Activated CD4-positive, CD25-positive, alpha-beta regulatory T cell treated with anti-CD3 and anti-CD28 coated beads, Interleukin-2, amount 50 U/mL, for 72 hours (primary cell): Measurements from ENCODE around the gene CLTB.
A peak's percentile ranks its signal among the peaks of the same experiment; 100 is the strongest.

Experiments used
- DNase-seq: peaks from one replicate; pipeline ENCODE4 v3.0.0; 2021

CLTB gene

DNA sequence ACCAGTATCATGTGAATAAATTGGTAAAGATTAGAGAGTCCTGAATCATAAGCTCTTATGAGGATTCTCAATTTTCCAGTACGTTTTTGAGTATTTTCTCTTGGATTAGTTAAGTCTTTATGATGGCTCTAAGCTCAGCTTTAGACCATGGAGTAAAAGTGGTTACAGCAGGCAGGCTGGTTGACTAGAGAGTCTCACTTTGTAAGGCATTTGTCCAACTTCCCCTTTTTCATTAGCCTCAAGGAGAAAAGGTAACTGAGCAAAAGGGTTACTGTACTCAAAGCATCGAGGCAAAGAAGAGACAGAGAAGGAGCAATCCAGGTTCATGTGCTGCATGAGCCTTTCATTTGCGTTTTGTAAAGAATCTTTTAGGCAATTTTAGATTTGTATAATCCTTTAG, 36.5 kb downstream of the CLTB start:
- DNase-seq = no peak

DNA sequence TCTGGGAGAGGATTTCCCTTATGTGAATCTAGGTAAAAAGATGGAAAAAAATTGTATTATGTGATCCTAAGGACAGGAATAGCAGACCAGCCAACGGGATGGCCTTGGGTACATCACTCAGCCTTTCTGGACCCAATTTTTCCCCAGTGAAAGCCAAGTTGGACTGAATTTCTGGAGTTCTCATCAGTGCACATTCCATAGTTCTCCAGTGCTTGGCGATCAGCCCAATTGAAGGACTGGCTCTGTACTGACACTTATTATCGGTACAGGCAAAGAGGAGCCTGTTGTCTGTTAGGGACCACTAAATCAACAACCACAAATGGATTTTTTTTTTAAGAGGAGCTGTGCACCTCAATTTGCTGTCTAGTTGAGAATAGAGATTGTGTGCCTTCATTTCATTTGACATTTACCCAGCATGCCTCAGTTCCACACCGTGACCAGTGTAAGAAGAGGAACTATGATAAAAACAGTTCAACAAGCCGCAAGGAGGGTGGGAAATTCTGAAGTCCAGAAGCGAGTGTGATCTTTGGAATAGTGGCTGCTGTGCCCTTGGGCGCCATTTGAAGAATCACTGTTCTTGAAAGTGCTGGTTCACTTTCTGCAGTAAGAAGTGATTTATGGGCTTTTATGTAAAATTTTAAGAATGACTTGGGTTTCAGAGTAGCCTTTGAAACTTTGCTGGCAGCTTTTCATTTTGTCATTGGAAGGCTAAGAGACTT, 43.1 kb downstream of the CLTB start:
- no peak for DNase-seq

DNA sequence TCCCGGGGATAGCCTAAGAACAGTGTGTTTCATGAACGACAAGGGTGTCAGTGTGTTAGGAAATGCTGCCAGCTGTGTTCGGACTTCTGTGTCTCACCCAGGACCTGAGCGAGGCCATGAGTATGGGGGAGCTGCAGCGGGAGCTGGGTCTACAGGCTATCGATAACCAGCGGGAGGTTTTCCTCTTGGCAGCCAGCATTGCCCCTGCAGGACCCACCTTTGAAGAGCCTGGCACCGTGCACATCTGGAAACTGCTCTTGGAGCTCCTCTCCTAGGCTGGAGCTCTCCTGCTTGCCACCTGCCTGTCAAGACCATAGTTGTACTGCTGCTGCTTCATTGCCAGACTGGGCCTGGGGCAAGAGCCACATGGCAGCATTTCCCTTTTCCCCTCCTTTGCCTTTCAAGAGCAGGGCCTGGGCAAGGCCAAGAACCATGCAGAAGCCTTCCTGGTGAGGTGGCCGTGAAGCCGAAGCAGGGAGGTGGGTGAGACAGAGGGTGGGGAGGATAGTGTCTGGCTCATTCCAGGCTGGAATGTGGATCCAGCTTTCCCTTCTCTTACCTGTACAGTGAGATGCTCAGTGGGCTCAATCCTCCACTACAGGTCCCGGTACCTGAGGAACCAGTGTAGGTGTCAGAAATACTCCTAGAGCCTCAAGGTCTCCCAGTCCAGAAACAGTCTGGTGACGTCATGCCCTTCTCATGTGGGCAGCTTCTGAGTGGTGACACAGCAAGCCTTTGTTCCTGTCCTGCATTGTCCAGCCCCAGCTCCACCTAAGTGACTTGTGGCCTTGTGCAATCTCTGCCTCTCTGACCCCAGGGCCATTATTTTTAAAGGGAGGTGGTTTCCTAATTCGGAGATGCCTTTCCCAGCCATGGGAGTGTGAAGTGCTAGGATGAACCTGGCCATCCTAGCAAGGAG, 44.5 kb downstream of the CLTB start:
- DNase-seq = no peak

DNA sequence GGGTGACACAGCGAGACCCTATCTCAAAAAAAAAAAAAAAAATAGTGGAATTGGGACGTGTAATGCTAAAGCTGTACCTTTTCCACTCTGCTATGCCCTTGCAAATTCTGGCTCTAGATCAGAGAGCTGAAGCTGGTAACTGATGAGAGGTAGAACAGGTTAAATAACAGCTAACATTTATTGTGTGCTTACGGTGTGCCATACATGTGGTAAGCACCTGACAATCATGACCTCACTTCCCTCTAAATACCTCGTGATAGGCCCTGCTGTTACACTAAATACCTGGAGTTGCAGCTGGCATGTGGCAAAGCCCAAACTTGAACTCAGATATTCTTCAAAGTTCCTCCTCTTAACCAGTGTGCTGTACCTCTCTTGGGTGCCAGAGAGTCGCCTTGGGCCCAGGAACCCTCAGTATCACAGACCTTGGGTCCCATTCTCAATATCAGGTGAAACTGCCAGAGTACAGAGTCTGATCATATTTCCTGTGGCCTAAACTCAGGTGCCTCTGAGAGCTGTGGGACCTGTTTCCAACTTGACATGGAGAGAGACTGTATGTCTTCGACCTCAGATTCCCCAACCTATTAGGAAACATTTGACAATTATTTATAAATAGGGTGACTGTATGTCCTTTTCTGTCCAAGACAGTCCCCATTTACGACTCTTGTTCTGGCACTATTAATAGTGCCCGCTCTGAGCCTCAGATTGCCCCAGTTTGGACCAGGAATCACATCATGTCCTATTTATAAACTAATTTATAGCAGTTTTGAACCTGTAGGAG, 46.2 kb downstream of the CLTB start:
- DNase-seq = no peak

DNA sequence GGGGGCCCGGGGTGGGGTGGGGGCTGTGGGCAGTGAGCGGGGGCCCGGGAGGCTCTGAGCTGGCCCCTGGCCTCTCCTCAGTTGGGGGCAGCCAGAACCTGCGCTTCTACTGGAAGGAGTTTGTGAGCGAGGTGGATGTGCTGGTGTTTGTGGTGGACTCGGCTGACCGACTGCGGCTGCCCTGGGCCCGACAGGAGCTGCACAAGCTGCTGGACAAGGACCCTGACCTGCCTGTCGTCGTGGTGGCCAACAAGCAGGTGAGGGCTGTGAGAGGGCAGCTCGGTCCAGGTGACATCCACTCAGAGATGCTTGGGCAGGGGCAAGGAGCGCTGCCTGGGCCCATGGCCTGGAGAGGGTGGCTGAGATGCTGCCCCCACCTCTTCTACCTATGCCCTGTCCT, 47.6 kb downstream of the CLTB start:
- no peak for DNase-seq

DNA sequence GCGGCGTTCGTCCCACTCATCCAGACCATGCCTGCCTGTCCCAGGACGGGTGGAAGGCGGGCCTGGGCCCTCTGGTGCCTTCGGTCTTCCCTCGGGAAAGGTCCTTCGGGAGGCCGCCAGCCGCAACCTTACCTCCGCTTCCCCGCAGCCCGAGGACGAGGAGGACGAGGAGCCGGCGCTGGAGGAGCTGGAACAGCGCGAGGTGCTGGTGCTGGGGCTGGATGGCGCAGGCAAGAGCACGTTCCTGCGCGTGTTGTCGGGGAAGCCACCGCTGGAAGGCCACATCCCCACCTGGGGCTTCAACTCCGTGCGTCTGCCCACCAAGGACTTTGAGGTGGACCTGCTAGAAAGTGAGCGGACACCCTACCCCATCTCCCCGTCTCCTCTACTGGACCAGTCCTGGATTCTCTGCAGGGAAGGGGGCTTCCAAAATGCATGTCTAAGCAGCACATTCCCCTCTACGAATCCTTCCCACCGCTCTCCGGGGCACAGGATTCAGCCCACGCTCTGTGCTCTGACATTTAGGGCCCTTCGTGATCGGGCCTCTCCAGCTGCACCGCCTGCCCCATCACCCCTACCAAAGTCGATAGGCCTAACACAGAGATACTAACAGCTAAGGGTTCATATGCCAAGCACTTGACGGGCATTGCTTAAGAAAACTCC, 50.0 kb downstream of the CLTB start:
- no peak for DNase-seq

DNA sequence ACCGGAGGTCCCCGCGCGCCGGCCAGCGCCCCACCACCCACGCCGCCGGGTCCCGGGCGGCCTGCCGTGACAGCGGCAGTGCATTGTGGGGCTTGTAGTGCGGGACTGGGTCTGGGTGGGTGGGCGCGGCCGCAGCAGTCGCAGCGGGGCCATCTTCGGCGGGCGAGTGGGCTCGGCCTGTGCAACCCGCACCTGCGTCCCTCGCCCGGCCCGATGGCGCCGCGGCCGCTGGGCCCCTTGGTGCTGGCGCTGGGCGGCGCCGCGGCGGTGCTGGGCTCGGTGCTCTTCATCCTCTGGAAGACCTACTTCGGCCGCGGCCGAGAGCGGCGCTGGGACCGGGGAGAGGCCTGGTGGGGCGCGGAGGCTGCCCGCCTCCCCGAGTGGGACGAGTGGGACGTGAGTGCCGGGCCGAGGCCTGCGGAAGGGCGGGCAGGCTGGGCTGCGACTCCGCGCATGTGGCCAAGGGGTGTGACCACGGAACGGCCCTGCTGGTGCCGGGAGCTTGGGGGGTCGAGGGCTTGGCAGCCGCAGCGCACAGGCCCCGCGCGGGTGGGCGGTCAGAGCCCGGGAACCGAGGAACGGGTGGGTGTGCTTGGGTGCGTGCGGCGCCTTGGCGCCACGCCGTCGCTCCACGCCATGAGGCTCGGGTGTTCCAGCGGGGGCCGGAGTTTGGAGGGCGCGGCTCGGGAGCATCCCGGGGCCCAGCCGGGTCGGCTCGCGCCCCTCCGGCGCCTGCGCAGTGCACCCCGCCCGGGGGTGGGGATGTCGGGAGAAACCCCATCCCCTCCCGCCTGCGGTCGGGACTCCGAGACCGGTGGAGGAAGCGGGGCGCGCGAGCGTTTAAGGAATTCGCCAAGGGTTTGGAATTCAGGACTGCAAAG, 50.7 kb downstream of the CLTB start, which contains the start of gene ARL10:
TSS of gene ARL10 (plus strand) at position 137 of the 881 bp plus-strand sequence. CDS start at position 214, 77 bp downstream.
- peak; percentile 61 for DNase-seq

DNA sequence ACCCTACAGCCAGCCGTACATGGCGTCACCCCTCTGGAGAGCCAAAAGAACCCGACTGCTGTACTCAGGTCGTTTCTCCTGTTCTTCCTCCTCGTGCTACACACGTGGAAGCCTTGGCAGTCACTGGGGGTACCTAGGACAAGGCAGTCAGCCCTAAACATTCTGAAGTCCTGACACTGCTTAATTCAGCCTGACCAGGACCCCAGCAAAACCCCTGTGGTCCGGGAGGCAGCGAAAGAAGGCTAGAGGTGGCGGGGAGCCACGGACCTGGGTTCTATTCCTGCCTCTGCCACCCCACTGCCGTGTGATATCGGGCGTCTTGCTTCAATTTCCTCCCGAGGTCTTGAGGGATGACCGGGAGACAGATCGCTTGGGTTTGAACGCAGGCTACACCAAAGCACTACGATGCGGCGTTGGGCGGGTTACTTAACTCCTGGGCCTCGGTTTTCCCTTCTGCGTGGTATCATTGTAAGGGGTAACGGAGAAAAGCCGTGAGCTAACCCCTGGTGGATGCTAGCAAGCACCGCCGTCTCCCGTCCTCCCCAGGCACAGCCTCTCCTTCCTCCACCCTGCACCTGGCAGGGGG, 51.5 kb downstream of the CLTB start:
- DNase-seq = no peak

DNA sequence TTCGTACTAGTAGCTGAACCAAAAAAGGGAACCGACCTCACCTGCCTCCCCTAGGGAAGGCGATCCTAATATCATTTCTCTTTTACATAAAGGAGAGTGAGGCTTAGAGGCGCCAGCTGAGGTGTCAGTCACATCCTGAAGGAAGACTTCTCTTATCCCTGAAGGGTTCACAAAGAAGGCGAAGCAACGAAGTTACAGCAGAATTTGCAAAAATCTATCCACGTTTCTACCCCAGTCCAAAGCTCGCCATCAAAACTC, 54.2 kb downstream of the CLTB start:
- no peak for DNase-seq

DNA sequence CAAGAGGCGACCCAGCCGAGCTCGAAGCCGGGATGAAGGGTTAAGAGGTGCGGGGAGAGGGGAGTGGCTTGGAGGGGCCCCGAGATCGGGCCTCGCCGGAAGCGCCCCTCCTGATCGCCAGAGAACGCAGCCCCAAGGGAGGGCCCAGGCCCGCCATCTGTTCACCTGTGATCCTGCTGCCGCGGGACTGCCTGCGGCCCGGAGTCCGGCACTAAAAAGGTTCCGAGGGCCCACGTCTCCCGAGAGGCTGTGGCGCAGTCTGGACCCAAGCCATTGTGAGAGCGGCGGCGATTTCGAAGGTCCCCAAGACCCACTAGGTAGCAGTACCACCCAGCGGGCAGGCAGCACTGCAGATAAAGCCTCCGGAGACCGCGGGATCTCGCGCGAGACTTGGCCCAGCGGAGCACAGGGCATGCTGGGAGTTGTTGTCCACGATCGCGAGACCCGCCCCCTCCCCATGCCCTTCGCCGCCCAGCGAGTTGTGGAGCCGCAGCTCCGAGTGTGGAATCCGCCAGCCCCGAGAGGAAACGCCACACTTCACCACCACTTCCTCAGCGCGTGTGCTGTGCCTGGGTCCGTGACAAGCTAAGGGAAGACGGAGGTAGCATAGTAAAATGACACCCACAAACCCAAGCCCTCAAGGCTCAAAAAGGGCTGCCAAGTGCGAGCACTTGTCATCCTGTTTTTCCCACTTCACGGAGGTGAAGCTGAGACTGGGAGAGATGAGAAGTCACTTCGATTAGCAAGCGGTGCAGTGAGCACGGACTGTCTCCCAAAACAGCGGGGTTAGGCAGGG, 54.7 kb downstream of the CLTB start, which contains the start of gene KIAA1191:
TSS of gene KIAA1191 (minus strand) at position 328 of the 796 bp plus-strand sequence. CDS start 2,256 bp downstream, outside the sequence.
- DNase-seq = peak; percentile 90

DNA sequence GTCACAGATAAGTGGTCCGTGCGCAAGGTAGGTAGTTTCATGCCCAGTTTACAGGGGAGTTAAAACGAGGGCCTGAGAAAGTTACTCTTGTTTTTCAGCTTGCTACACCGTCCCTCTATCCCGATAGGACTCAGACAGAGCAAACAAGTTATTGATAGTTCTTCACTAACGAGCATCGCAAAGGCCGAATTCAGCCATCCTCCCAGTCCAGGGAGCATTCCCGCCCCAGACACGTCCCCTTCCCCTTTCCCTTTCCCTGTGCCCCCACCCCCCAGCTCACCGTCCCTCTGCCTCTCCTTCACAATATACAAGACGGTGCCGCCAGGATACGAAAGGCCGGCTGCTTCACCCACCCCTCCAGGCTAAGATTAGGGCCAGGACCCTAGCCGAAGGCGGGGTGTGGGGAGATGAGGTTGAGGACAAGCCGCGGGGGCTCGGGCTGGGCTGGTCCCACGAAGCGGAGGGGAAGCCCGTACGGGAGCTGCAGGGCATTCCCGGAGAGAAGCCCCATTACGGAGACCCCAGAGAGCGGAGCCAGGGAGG, 55.4 kb downstream of the CLTB start:
- DNase-seq = peak; percentile 44

DNA sequence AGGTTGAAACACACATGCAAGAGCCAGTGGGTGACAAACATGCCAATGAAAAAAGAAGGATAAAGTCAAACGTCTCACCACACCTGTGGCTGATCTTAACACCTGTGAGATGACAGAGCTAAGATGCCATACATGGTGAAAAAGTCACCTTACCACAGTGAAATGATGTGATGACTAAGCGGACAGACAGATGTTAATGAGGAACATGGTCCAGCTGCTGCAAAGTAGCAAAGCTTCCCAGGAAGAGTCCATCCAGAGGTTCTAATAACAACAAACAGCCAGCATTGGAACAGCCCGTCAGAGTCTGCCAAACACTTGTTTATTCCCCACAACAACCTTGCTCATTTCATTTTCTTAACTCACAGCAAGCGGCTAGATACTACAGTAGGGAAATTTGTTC, 56.7 kb downstream of the CLTB start:
- DNase-seq = no peak

DNA sequence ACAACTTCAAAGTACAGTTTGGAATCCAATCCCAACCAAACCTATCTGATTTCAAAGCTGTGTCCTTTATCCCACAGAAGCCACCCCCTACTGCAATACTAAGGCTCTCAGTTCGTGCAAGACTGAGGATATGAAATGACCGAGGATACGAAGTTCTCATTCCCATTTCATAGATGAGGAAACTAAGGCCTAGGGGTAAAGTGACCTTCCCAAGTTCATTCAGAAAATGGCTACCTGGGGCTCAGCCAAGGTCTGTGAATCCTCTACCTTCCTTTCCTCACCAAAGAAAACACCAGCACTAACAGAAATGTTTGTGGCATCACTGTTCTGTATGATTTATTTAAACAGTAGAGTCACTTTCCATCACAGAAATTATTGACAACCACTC, 60.2 kb downstream of the CLTB start:
- DNase-seq = no peak

DNA sequence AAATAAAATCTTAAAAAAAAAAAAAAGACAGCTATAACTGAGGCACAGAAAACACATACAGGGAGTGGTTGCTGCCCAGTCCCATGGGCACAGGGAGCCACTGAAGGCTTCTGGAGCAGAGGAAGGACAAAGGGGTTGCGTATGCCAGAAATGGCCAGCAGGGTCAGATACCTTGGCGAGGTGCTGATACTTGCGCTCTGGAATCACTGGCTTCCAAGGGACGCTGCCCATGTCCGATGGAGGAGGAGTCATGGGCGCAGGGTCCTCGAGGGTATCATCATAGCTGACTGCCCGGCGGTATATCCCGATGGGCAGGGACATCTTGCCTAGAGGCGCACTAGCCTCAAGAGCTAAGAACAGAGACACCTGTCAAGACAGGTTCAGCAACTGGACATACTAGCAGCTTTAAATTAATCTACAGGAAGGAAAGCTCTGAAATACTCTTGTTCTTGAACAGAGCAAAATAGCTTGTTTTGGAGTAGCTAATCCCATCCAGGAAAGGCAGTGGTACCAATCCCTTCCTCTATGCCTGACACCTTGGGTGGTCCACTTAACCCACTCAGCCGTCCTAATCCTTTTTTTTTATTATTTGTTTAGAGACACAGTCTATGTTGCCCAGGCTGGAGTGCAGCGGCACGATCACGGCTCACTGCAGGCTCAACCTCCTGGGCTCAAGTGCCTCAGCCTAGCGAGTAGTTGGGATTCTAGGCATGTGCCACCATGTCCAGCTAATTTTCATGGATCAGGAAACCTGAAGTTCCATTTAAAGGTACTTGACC, 60.8 kb downstream of the CLTB start:
- no peak for DNase-seq

DNA sequence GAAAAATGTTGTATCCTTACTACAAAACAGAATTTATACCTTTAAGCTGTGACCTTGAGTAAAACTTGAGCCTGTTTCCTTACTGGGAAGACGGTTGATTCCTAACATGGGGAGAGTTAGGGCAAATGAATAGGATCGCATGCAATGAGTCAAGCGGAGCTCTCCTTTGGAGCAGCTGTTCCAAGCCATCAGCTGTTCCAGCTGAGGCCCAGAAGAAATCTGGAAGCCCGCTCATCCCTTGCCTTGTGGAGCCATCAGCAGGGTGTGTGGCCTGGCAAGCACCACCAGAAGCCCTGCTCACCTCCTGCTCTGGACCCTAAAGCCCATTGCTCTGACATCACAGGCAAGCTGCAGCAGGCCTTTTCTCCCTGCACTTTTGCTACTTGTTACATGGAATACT, 62.8 kb downstream of the CLTB start:
- DNase-seq = no peak

DNA sequence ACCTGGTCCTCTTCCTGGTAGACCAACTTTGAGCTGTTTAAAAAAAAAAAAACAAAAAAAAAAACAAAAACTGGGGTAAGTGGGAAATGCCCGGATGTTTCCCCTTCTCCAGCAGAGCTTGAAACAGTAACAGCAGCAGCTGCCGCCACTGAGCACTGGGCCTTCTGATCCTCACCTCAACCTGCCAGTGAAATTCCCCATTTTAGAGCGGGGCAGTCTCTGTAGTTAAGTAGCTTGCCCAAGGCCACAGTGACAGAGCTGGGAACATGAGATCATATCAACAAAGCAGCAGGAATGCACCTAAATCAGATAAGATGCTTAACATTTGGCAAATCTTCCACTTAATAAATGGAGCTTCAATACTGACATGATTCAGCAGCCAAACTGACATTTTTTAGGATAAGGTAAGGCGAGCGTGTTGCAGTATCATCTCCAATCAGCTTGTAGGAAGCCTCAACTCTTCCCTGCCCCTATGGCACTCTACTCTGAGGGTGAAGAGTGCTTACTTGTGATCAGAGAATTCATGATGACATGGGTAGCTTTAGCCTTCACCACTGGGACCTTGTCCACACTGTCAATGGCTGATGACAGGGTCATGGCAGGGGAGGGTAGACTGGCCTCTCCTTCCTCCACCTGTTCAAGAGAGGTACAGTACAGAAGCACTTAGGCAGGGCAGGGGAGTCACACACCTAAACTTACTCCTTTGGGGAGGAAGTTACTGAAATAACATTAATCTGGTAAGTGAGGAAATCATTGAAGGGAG, 64.0 kb downstream of the CLTB start:
- no peak for DNase-seq

DNA sequence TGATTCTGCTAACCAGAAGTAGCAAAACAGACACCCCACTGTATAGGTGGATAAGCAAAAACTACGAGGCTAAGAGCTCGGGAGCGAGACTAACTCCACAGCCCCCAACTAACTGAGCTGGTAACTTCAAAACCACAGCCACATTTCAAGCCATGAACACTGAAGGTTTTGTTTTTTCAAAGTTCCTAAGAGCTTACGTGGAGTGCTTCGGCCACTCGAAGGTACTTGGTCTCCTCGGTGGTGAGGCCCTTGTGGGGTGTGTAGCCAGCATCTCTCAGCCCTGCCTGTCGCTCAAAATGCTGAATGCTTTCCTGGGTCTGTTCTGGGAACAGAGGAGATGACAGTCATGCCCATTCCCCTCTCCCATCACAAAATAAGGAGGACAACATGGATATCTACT, 65.9 kb downstream of the CLTB start:
- no peak for DNase-seq

DNA sequence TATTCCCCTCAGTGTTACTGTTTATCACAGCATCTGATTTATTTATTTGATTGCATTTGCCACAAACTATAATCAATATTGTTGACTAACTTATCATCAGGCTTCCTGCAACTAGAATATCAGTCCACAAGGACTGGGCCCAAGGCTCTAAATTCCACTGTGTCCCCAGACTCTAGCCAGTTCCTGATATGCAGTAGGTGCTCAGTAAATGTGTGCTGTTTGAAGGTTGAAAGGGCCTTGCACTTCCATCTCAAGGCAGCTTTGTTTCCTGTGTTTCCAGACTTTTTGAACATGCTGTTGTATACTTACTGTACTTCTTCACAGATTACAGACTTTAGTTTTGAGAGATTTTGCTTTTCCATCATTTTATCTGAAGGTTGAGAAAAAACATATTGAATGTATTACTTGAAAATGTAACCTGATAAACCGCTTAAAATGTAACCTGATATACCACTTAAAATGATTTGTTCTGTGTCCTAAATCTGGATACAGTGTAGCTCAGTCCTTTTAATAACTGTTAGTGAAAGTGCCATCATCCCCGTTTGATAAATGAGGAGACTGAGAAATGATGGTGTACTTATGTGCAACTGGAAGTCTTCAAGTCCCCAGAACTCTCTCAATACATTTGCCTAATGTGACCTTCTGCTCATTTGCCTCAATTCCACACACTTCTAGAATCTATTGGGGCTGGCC, 73.4 kb downstream of the CLTB start:
- DNase-seq = no peak
